GM19043 (cell line): ENCODE data around the gene TACC2.

Experiments used
- ATAC-seq: cut with Tn5 transposase; IDR thresholded peaks from one replicate; pipeline ENCODE4 v1.9.1; 2021; ENCODE audit warnings: low read depth; ENCODE audit not compliant: unreplicated experiment

Gene TACC2

GRCh38 chr10:122234416-122234815, 245.5 kb downstream of the TACC2 start:
- no peak for ATAC-seq

GRCh38 chr10:122236690-122237306, 247.8 kb downstream of the TACC2 start:
- ATAC-seq = no peak

GRCh38 chr10:122237331-122237990, 248.5 kb downstream of the TACC2 start:
- no peak for ATAC-seq

- ATAC-seq = no peak
Observed at GRCh38 chr10:122239578-122240257, 250.8 kb downstream of the TACC2 start.

- ATAC-seq = no peak
Observed at GRCh38 chr10:122240401-122240800, 251.4 kb downstream of the TACC2 start.

- ATAC-seq = no peak
Observed at GRCh38 chr10:122241836-122242235, 252.9 kb downstream of the TACC2 start.

- no peak for ATAC-seq
Observed at GRCh38 chr10:122243550-122243949, 254.6 kb downstream of the TACC2 start.

GRCh38 chr10:122244001-122244975, 255.3 kb downstream of the TACC2 start:
- no peak for ATAC-seq

GRCh38 chr10:122245136-122245535, 256.2 kb downstream of the TACC2 start:
- ATAC-seq = no peak

GRCh38 chr10:122245897-122246296, 256.9 kb downstream of the TACC2 start:
- no peak for ATAC-seq

GRCh38 chr10:122246830-122247520, 258.0 kb downstream of the TACC2 start:
- no peak for ATAC-seq

GRCh38 chr10:122248356-122249302, 259.7 kb downstream of the TACC2 start:
- no peak for ATAC-seq

- no peak for ATAC-seq
Observed at GRCh38 chr10:122249303-122249850, 260.4 kb downstream of the TACC2 start.

GRCh38 chr10:122249991-122250750, 261.2 kb downstream of the TACC2 start:
- ATAC-seq = no peak

- no peak for ATAC-seq
Observed at GRCh38 chr10:122251459-122252255, 262.7 kb downstream of the TACC2 start.

- no peak for ATAC-seq
Observed at GRCh38 chr10:122252805-122253204, 263.8 kb downstream of the TACC2 start.

GRCh38 chr10:122253605-122254004, 264.6 kb downstream of the TACC2 start:
- ATAC-seq = no peak
